HCT116 (cell line): ENCODE data around the gene ZNF223. TPM values are rescaled to one million over a fixed set of nuclear protein-coding genes. Genes with fewer than 3 reads are reported as not detected.

Experiments used
- ATAC-seq: fragments of 200-7000 bp; cut with Tn5 transposase; 2 replicates; pipeline ENCODE4 v1.9.1; 2020; ENCODE audit warnings: mild to moderate bottlenecking, moderate library complexity
- BruUV-seq: library from RNA; stranded (reverse); fragments of 400-500 nt; replicated peaks from 2 replicates; lab custom pipeline; 2021; lab: Mats Ljungman, UMichigan
- CTCF ChIA-PET: fragments of 300-600 bp; sonication (Branson Sonifier 250); formaldehyde crosslinking; loops from one replicate; lab custom pipeline; 2021; ENCODE audit warnings: antibody characterized with exemption; lab: Charles Lee
- POLR2A ChIA-PET: fragments of 300-600, 350-600 bp; sonication (Branson Sonifier 250); formaldehyde crosslinking; loops from one replicate; lab custom pipeline; 2021; ENCODE audit warnings: antibody characterized with exemption; lab: Charles Lee
- RAD21 ChIA-PET, 2 experiments: fragments of 300-600 bp; sonication (Branson Sonifier 250); formaldehyde crosslinking; loops; one replicate each; lab custom pipeline; 2023; ENCODE audit warnings: low total read pairs in 2 of 2; ENCODE audit not compliant: uncharacterized antibody in 2 of 2, unreplicated experiment in 2 of 2, low non-redundant PET in 1 of 2; lab: Charles Lee
- DNase-seq: peaks from one replicate; pipeline ENCODE4 v3.0.0-alpha.2; 2010; ENCODE audit warnings: low read depth, low spot score
- H2AFZ ChIP-seq: fragments of 200-600 bp; shearing (Covaris generic), sonication (generic); 2 replicates; pipeline ENCODE4 v1.6.1; 2017; ENCODE audit warnings: low read depth, mixed run types, mixed read lengths, antibody characterized with exemption, low read length; ENCODE audit not compliant: poor library complexity, severe bottlenecking
- H3K27ac ChIP-seq: 2 replicates; pipeline ENCODE4 v1.5.1; 2012; ENCODE audit warnings: low read depth, low read length
- H3K27me3 ChIP-seq: fragments of 200-600 bp; sonication (generic); 2 replicates; pipeline ENCODE4 v1.6.1; 2016; ENCODE audit warnings: mixed run types, low read length, mixed read lengths; ENCODE audit not compliant: insufficient read depth
- H3K36me3 ChIP-seq, 2 experiments: fragments of 200-500 bp in 1 of 2; fragments of 200-600 bp in 1 of 2; sonication (Bioruptor generic) in 1 of 2; sonication (generic) in 1 of 2; 2 replicates each; pipeline versions ENCODE4 v1.5.1 to v1.6.1; 2014 to 2016; ENCODE audit warnings: low read length in 2 of 2, inconsistent platforms in 1 of 2, mixed read lengths in 1 of 2, mixed run types in 1 of 2; ENCODE audit not compliant: insufficient read depth in 2 of 2, control insufficient read depth in 1 of 2
- H3K4me1 ChIP-seq, 2 experiments: fragments of 200-600 bp in 1 of 2; sonication (generic) in 1 of 2; 2 replicates each; pipeline versions ENCODE4 v1.5.1 to v1.6.1; 2012 to 2017; ENCODE audit warnings: low read length in 2 of 2, inconsistent platforms in 1 of 2, mild to moderate bottlenecking in 1 of 2, mixed read lengths in 1 of 2, mixed run types in 1 of 2, moderate library complexity in 1 of 2; ENCODE audit not compliant: insufficient read depth in 2 of 2, control insufficient read depth in 1 of 2
- H3K4me2 ChIP-seq: fragments of 200-600 bp; sonication (generic); 2 replicates; pipeline ENCODE4 v1.6.1; 2017; ENCODE audit warnings: mixed run types, low read length, mixed read lengths
- H3K4me3 ChIP-seq, 2 experiments: fragments of 200-600 bp in 1 of 2; sonication (generic) in 1 of 2; replicated peaks in 1 of 2; 2 replicates each; pipeline ENCODE4 v1.5.1; 2011 to 2016; ENCODE audit warnings: low read length in 2 of 2, control low read depth in 1 of 2, low read depth in 1 of 2, mild to moderate bottlenecking in 1 of 2, mixed read lengths in 1 of 2, mixed run types in 1 of 2
- H3K79me2 ChIP-seq: fragments of 200-600 bp; sonication (generic); 2 replicates; pipeline ENCODE4 v1.6.1; 2017; ENCODE audit warnings: mild to moderate bottlenecking, mixed run types, low read length, moderate library complexity, mixed read lengths; ENCODE audit not compliant: insufficient read depth
- H3K9ac ChIP-seq: fragments of 200-600 bp; sonication (generic); 2 replicates; pipeline ENCODE4 v1.6.1; 2016; ENCODE audit warnings: low read length, mixed read lengths
- H3K9me2 ChIP-seq: fragments of 200-600 bp; sonication (generic), shearing (Covaris generic); 2 replicates; pipeline ENCODE4 v1.6.1; 2017; ENCODE audit warnings: mixed run types, mild to moderate bottlenecking, moderate library complexity; ENCODE audit not compliant: insufficient read depth
- H3K9me3 ChIP-seq, 2 experiments: fragments of 200-500 bp in 1 of 2; fragments of 200-600 bp in 1 of 2; sonication (Bioruptor generic) in 1 of 2; sonication (generic) in 1 of 2; 2 replicates each; pipeline ENCODE4 v1.6.1; 2014 to 2017; ENCODE audit warnings: low read length in 2 of 2, mixed read lengths in 2 of 2, inconsistent platforms in 1 of 2, low read depth in 1 of 2, mild to moderate bottlenecking in 1 of 2, mixed run types in 1 of 2, moderate library complexity in 1 of 2; ENCODE audit not compliant: control insufficient read depth in 1 of 2, insufficient read depth in 1 of 2
- H4K20me1 ChIP-seq: fragments of 200-600 bp; sonication (generic), shearing (Covaris generic); 2 replicates; pipeline ENCODE4 v1.6.1; 2017; ENCODE audit warnings: mixed run types, mild to moderate bottlenecking, moderate library complexity; ENCODE audit not compliant: insufficient read depth
- CBX3 ChIP-seq: IDR thresholded peaks from 2 replicates; pipeline ENCODE4 v1.6.1; 2012; ENCODE audit warnings: low read depth
- CEBPB ChIP-seq: IDR thresholded peaks from 2 replicates; pipeline ENCODE4 v1.6.1; 2012; ENCODE audit warnings: low read depth
- EGR1 ChIP-seq: IDR thresholded peaks from 2 replicates; pipeline ENCODE4 v1.6.1; 2012; ENCODE audit warnings: low read depth
- ELF1 ChIP-seq: IDR thresholded peaks from 2 replicates; pipeline ENCODE4 v1.6.1; 2012; ENCODE audit warnings: low read depth, borderline replicate concordance
- EZH2 ChIP-seq: fragments of 200-600 bp; sonication (generic); IDR thresholded peaks from 2 replicates; pipeline ENCODE4 v1.6.1; 2017; ENCODE audit warnings: antibody characterized with exemption, mixed run types
- EZH2phosphoT487 ChIP-seq: fragments of 200-600 bp; IDR thresholded peaks from 2 replicates; pipeline ENCODE4 v1.6.1; 2018; ENCODE audit warnings: antibody characterized with exemption, borderline replicate concordance
- FOSL1 ChIP-seq: IDR thresholded peaks from 2 replicates; pipeline ENCODE4 v1.6.1; 2012; ENCODE audit warnings: low read depth
- JUND ChIP-seq: IDR thresholded peaks from 2 replicates; pipeline ENCODE4 v1.6.1; 2012
- POLR2A ChIP-seq: IDR thresholded peaks from 2 replicates; pipeline ENCODE4 v1.7.0; 2011; ENCODE audit warnings: borderline replicate concordance; ENCODE audit not compliant: insufficient read depth, insufficient read length; ENCODE audit errors: extremely low read depth
- POLR2AphosphoS5 ChIP-seq: IDR thresholded peaks from 2 replicates; pipeline ENCODE4 v1.6.1; 2011; ENCODE audit warnings: mild to moderate bottlenecking, low read depth, low read length, moderate library complexity
- RAD21 ChIP-seq: IDR thresholded peaks from 2 replicates; pipeline ENCODE4 v1.6.1; 2012; ENCODE audit warnings: low read depth, mild to moderate bottlenecking
- REST ChIP-seq: IDR thresholded peaks from 2 replicates; pipeline ENCODE4 v1.6.1; 2012; ENCODE audit warnings: low read depth
- SIN3A ChIP-seq: IDR thresholded peaks from 2 replicates; pipeline ENCODE4 v1.6.1; 2012; ENCODE audit warnings: low read depth
- SP1 ChIP-seq: IDR thresholded peaks from 2 replicates; pipeline ENCODE4 v1.6.1; 2012; ENCODE audit warnings: low read depth
- SRF ChIP-seq: IDR thresholded peaks from 2 replicates; pipeline ENCODE4 v1.6.1; 2012; ENCODE audit warnings: low read depth
- TCF7L2 ChIP-seq: IDR thresholded peaks from 2 replicates; pipeline ENCODE4 v1.7.0; 2011; ENCODE audit warnings: borderline replicate concordance, inconsistent platforms; ENCODE audit not compliant: insufficient read depth, insufficient read length; ENCODE audit errors: extremely low read depth
- YY1 ChIP-seq: IDR thresholded peaks from 2 replicates; pipeline ENCODE4 v1.6.1; 2011; ENCODE audit warnings: low read length, low read depth, moderate library complexity, mild to moderate bottlenecking; ENCODE audit not compliant: insufficient replicate concordance; ENCODE audit errors: extremely low read depth
- ZFX ChIP-seq: fragments of 450-650 bp; IDR thresholded peaks from 2 replicates; pipeline ENCODE4 v1.6.1; 2017
- ZNF274 ChIP-seq: fragments of 200-500 bp; sonication (Bioruptor generic); IDR thresholded peaks from 2 replicates; pipeline ENCODE4 v1.6.1; 2014; ENCODE audit warnings: mild to moderate bottlenecking, low read depth, low read length, inconsistent platforms
- intact Hi-C: fragments of 100-400 bp; cut with micrococcal nuclease; formaldehyde crosslinking; loops from 2 replicates; pipeline ENCODE4 v1.10.0; 2022
- total RNA-seq: library from RNA; stranded (reverse); gene quantifications from one replicate; pipeline ENCODE4 v1.2.1, GENCODE V29; 2021; ENCODE audit not compliant: unreplicated experiment
- TF ChIP-seq, protein P1 (sequence below): IDR thresholded peaks from 2 replicates; pipeline ENCODE4 v1.6.1; 2012
- TF ChIP-seq, protein P2 (sequence below): IDR thresholded peaks from 2 replicates; pipeline ENCODE4 v1.6.1; 2011; ENCODE audit warnings: mild to moderate bottlenecking, low read length, moderate library complexity; ENCODE audit not compliant: insufficient replicate concordance; ENCODE audit errors: extremely low read depth
- TF ChIP-seq, protein P3 (sequence below): IDR thresholded peaks from 2 replicates; pipeline ENCODE4 v1.6.1; 2012

The ZNF223 gene
- total RNA-seq, 1 experiment from 2014 or later: 0.27 TPM

GRCh38 chr19:44002566-44003460 is 49.0 kb upstream of the ZNF223 start, which contains the start of gene ZNF230:
Gene ZNF230, plus strand, starts transcription at chr19:44002957. Its CDS starts 4,122 bp downstream, at chr19:44007079.
- ChIA-PET RAD21 (no interaction called here), POLR2A (no interaction called here), CTCF (no interaction called here)
- BruUV-seq: TSS peak; percentile 89
- intact Hi-C loops: loop anchor here (1.0 to 2.0 kb wide), 4 partner anchors 52 to 176 kb away; partner anchors contain the start of genes ZNF221, ZNF224, ZNF225 and ZNF283
- peaks cover 0 to 13% of the 10 kb centered on the region in 2 experiments; a peak in 2 of 4 replicates for H3K4me1 ChIP-seq
- no peaks in the 10 kb centered on the region; a peak in 1 of 4 replicates for H3K9me3 ChIP-seq
- H3K4me3 ChIP-seq: peak within 1 kb of the TSS; percentile 86 to 88
- peak within 1 kb of the TSS; percentile 99 for H2AFZ ChIP-seq
- H3K27ac ChIP-seq: 0 out of 2 replicates have a peak within 1 kb of the TSS, but pooled peaks have one; percentile 0
- H3K9ac ChIP-seq: peak within 1 kb of the TSS; percentile 51
- DNase-seq (peak; percentile 92), ATAC-seq (peak; percentile 95)
- H3K9me2 ChIP-seq: no peaks in the 10 kb centered on the region
- no peaks in the 10 kb centered on the region for H3K27me3 ChIP-seq
- H4K20me1 ChIP-seq: no peaks in the 10 kb centered on the region
- H3K79me2 ChIP-seq: no peaks in the 10 kb centered on the region; the same call in 1 of the 2 replicates
- no peaks in the 10 kb centered on the region for H3K36me3 ChIP-seq
- H3K4me2 ChIP-seq: peak within 1 kb of the TSS; percentile 93
- TF ChIP-seq POLR2A (no peak), ZFX (no peak), SIN3A (peak; percentile 76), ZNF274 (no peak), JUND (no peak), EZH2 (no peak), SRF (0 out of 2 replicates have a peak, but pooled peaks have one; percentile 42), ELF1 (peak; percentile 93), EGR1 (no peak), REST (no peak), POLR2AphosphoS5 (peak; percentile 46; the same call in 1 of the 2 replicates), EZH2phosphoT487 (no peak), TCF7L2 (peak; percentile 62), FOSL1 (no peak), SP1 (peak; percentile 59), YY1 (peak; percentile 93), CBX3 (peak; percentile 67; the same call in 1 of the 2 replicates), CEBPB (no peak; the same call in 1 of the 2 replicates), RAD21 (no peak)
- TF ChIP-seq, protein P1, sequence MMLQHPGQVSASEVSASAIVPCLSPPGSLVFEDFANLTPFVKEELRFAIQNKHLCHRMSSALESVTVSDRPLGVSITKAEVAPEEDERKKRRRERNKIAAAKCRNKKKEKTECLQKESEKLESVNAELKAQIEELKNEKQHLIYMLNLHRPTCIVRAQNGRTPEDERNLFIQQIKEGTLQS: no peak
- TF ChIP-seq, protein P2, sequence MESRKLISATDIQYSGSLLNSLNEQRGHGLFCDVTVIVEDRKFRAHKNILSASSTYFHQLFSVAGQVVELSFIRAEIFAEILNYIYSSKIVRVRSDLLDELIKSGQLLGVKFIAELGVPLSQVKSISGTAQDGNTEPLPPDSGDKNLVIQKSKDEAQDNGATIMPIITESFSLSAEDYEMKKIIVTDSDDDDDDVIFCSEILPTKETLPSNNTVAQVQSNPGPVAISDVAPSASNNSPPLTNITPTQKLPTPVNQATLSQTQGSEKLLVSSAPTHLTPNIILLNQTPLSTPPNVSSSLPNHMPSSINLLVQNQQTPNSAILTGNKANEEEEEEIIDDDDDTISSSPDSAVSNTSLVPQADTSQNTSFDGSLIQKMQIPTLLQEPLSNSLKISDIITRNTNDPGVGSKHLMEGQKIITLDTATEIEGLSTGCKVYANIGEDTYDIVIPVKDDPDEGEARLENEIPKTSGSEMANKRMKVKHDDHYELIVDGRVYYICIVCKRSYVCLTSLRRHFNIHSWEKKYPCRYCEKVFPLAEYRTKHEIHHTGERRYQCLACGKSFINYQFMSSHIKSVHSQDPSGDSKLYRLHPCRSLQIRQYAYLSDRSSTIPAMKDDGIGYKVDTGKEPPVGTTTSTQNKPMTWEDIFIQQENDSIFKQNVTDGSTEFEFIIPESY: no peak
- TF ChIP-seq, protein P3, sequence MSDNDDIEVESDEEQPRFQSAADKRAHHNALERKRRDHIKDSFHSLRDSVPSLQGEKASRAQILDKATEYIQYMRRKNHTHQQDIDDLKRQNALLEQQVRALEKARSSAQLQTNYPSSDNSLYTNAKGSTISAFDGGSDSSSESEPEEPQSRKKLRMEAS: peak; percentile 60
